Measurements from ENCODE around the gene RLN2. TPM values are rescaled to one million over a fixed set of nuclear protein-coding genes. Genes with fewer than 3 reads are reported as not detected.

The RLN2 gene
- total RNA-seq, 1 experiment from 2014 or later, result not detected

GRCh38 chr9:5269249-5269715, 35.2 kb downstream of the RLN2 start:
- intact Hi-C loops (cut with micrococcal nuclease; ENCODE audit: unreplicated experiment), result no loop called here
- Histone ChIP-seq H3K36me3 (ENCODE audit: insufficient read depth, low read length, poor library complexity, severe bottlenecking) (no peaks in the 10 kb centered on the region), H3K9me3 (ENCODE audit: low read depth, low read length, poor library complexity, severe bottlenecking) (no peaks in the 10 kb centered on the region), H3K27me3 (replicated peaks; ENCODE audit: insufficient read depth, low read depth, low read length, poor library complexity) (no peaks in the 10 kb centered on the region), H3K27ac (ENCODE audit: low read depth, low read length, poor library complexity, severe bottlenecking) (peak overlapping the region; percentile 40), H3K4me1 (ENCODE audit: insufficient read depth, low read length, poor library complexity, severe bottlenecking) (peaks cover 3% of the 10 kb centered on the region), H3K4me3 (ENCODE audit: low read depth, low read length, poor library complexity, severe bottlenecking) (no peak overlapping the region)
- POLR2A ChIA-PET (ENCODE audit: low non-redundant PET), result interaction anchor here (0.6 kb wide), 1 partner anchor 245 kb away, joined by 4 read pairs; no protein-coding TSS in a partner anchor
- DNase-seq (ENCODE audit: low spot score), result peak; percentile 80
- no peak for TF ChIP-seq EZH2 (IDR thresholded peaks at IDR 0.05; ENCODE audit: borderline replicate concordance, low read depth, low read length, poor library complexity, severe bottlenecking)
- no peak for TF ChIP-seq CTCF (conservative IDR thresholded peaks at IDR 0.05; ENCODE audit: low read depth, low read length)
- no TSS peak for BruUV-seq (replicated peaks)
- CTCF ChIA-PET, result no interaction called here

GRCh38 chr9:5265939-5266338, 38.6 kb downstream of the RLN2 start:
- H3K4me1 ChIP-seq (ENCODE audit: insufficient read depth, low read length, poor library complexity, severe bottlenecking), result peaks cover 3% of the 10 kb centered on the region
- TF ChIP-seq EZH2 (IDR thresholded peaks at IDR 0.05; ENCODE audit: borderline replicate concordance, low read depth, low read length, poor library complexity, severe bottlenecking), result no peak
- TF ChIP-seq CTCF (conservative IDR thresholded peaks at IDR 0.05; ENCODE audit: low read depth, low read length), result 0 out of 2 replicates have a peak, but pooled peaks have one; percentile 21
- ChIA-PET CTCF (no interaction called here), POLR2A (ENCODE audit: low non-redundant PET) (no interaction called here)
- H3K27me3 ChIP-seq (replicated peaks; ENCODE audit: insufficient read depth, low read depth, low read length, poor library complexity), result no peaks in the 10 kb centered on the region
- H3K9me3 ChIP-seq (ENCODE audit: low read depth, low read length, poor library complexity, severe bottlenecking), result no peaks in the 10 kb centered on the region
- no peak overlapping the region for H3K4me3 ChIP-seq (ENCODE audit: low read depth, low read length, poor library complexity, severe bottlenecking)
- H3K27ac ChIP-seq (ENCODE audit: low read depth, low read length, poor library complexity, severe bottlenecking), result no peak overlapping the region
- no peak for DNase-seq (ENCODE audit: low spot score)
- H3K36me3 ChIP-seq (ENCODE audit: insufficient read depth, low read length, poor library complexity, severe bottlenecking), result no peaks in the 10 kb centered on the region
- intact Hi-C loops (cut with micrococcal nuclease; ENCODE audit: unreplicated experiment), result no loop called here
- no TSS peak for BruUV-seq (replicated peaks)

- POLR2A ChIA-PET (ENCODE audit: low non-redundant PET), result no interaction called here
- TF ChIP-seq EZH2 (IDR thresholded peaks at IDR 0.05; ENCODE audit: borderline replicate concordance, low read depth, low read length, poor library complexity, severe bottlenecking) (no peak), CTCF (conservative IDR thresholded peaks at IDR 0.05; ENCODE audit: low read depth, low read length) (no peak)
- BruUV-seq (replicated peaks), result no TSS peak
- Histone ChIP-seq H3K4me1 (ENCODE audit: insufficient read depth, low read length, poor library complexity, severe bottlenecking) (no peaks in the 10 kb centered on the region), H3K4me3 (ENCODE audit: low read depth, low read length, poor library complexity, severe bottlenecking) (no peak overlapping the region), H3K36me3 (ENCODE audit: insufficient read depth, low read length, poor library complexity, severe bottlenecking) (no peaks in the 10 kb centered on the region), H3K27ac (ENCODE audit: low read depth, low read length, poor library complexity, severe bottlenecking) (no peak overlapping the region), H3K27me3 (replicated peaks; ENCODE audit: insufficient read depth, low read depth, low read length, poor library complexity) (no peaks in the 10 kb centered on the region), H3K9me3 (ENCODE audit: low read depth, low read length, poor library complexity, severe bottlenecking) (no peaks in the 10 kb centered on the region)
- CTCF ChIA-PET, result interaction anchor here (0.9 kb wide), 1 partner anchor 78 kb away, joined by 4 read pairs; no protein-coding TSS in a partner anchor
- DNase-seq (ENCODE audit: low spot score), result no peak
- intact Hi-C loops (cut with micrococcal nuclease; ENCODE audit: unreplicated experiment), result no loop called here
Observed at GRCh38 chr9:5264219-5264595, 40.3 kb downstream of the RLN2 start.

Measured in A673 (cell line).